ENCODE data around the gene TAX1BP3. TPM values are rescaled to one million over a fixed set of nuclear protein-coding genes. Genes with fewer than 3 reads are reported as not detected.
"Not testable (repeated sequence)": the region's sequence is repeated elsewhere in the genome, so short reads cannot be mapped to it uniquely, and the experiment has no call there.

The TAX1BP3 gene
- total and polyA plus RNA-seq, 2 of the 4 experiments (the other 2 are of a cell fraction) = 146 to 176 TPM

GRCh38 chr17:3705718-3705984 is 37.3 kb upstream of the TAX1BP3 start:
- CTCF ChIA-PET; H3K79me1 ChIP-seq (ENCODE audit: low read depth in 1 of 2, low read length in 2 of 2); H3K27ac ChIP-seq (ENCODE audit: insufficient read depth, low read length); H3K18ac ChIP-seq (ENCODE audit: low read depth, low read length); H2AK9ac ChIP-seq (replicated peaks; ENCODE audit: low read depth, low read length, poor library complexity); POLR2A ChIA-PET (ENCODE audit: unreplicated experiment); in situ Hi-C loops (cut with MboI; ENCODE audit: low sequenced_read_pairs); H3K27me3 ChIP-seq (ENCODE audit: control insufficient read depth, insufficient read depth, low read length); H3K56ac ChIP-seq (ENCODE audit: extremely low read depth, insufficient read depth, low read length); H4K91ac ChIP-seq (ENCODE audit: insufficient read depth, low read depth, low read length); H2BK20ac ChIP-seq (ENCODE audit: low read depth, low read length); H2BK120ac ChIP-seq (ENCODE audit: low read depth, low read length); intact Hi-C loops (cut with micrococcal nuclease); H3K14ac ChIP-seq (replicated peaks; ENCODE audit: low read depth, low read length); H4K20me1 ChIP-seq (ENCODE audit: insufficient read depth, low read length); H4K8ac ChIP-seq (ENCODE audit: low read depth in 2 of 2, low read length in 2 of 2); H3K4me2 ChIP-seq (ENCODE audit: low read depth, low read length); H3K4me1 ChIP-seq (ENCODE audit: control insufficient read depth, insufficient read depth, low read length); H3K9me1 ChIP-seq (ENCODE audit: insufficient read depth, low read length); H2AFZ ChIP-seq (replicated peaks; ENCODE audit: low read length, poor library complexity); ATAC-seq (ENCODE audit: low read depth); H2BK15ac ChIP-seq (ENCODE audit: low read depth, low read length); H3K23ac ChIP-seq (ENCODE audit: low read depth, low read length); dilution Hi-C loops (cut with HindIII; ENCODE audit: low sequenced_read_pairs, unreplicated experiment); H3K36me3 ChIP-seq (ENCODE audit: control insufficient read depth, insufficient read depth, low read length); H4K5ac ChIP-seq (ENCODE audit: low read depth, low read length); H3K4me3 ChIP-seq (ENCODE audit: insufficient read depth, low read depth, low read length); H2AK5ac ChIP-seq (ENCODE audit: low read depth, low read length); H3K4ac ChIP-seq (ENCODE audit: low read depth, low read length); H3K9ac ChIP-seq (ENCODE audit: low read depth, low read length); DNase-seq; H2BK5ac ChIP-seq (ENCODE audit: low read depth, low read length, poor library complexity, severe bottlenecking); H3K9me3 ChIP-seq (ENCODE audit: control insufficient read depth, insufficient read depth, low read length); BruUV-seq (replicated peaks): not testable (repeated sequence)
- no CpG with 5 or more reads among the region's 1 CpG for WGBS, 2 experiments (ENCODE audit: extremely low coverage in 2 of 2, insufficient read length in 1 of 2)

Measured in IMR-90 (cell line).